HepG2 (cell line): Measurements from ENCODE around the gene RMI2. TPM values are rescaled to one million over a fixed set of nuclear protein-coding genes. Genes with fewer than 3 reads are reported as not detected.

Experiments used
- BCL6 ChIP-seq: IDR thresholded peaks from 2 replicates; pipeline ENCODE4 v1.6.1; 2016; ENCODE audit warnings: missing genetic modification reagents, missing compliant biosample characterization
- BRD4 ChIP-seq: sonication (generic); formaldehyde crosslinking; IDR thresholded peaks from 2 replicates; pipeline ENCODE4 v1.4.0; 2020; ENCODE audit warnings: missing genetic modification reagents
- DR1 ChIP-seq: sonication (generic); formaldehyde crosslinking; IDR thresholded peaks from 2 replicates; pipeline ENCODE4 v1.8.0; 2021; ENCODE audit warnings: mild to moderate bottlenecking, missing genetic modification reagents, inconsistent platforms
- GTF3A ChIP-seq: sonication (generic); formaldehyde crosslinking; conservative IDR thresholded peaks from 2 replicates; pipeline ENCODE4 v1.4.0; 2020; ENCODE audit warnings: mild to moderate bottlenecking, missing genetic modification reagents
- ISL2 ChIP-seq: sonication (generic); formaldehyde crosslinking; IDR thresholded peaks from 2 replicates; pipeline ENCODE4 v1.5.0; 2020; ENCODE audit warnings: missing genetic modification reagents
- MBD4 ChIP-seq: IDR thresholded peaks from 2 replicates; pipeline ENCODE4 v1.6.1; 2012; ENCODE audit warnings: low read length, inconsistent platforms, borderline replicate concordance
- SOX13 ChIP-seq, 3 experiments: fragments of 450-650 bp in 1 of 3; sonication (generic) in 1 of 3; formaldehyde crosslinking in 1 of 3; IDR thresholded peaks in 2 of 3; conservative IDR thresholded peaks in 1 of 3; 2 replicates each; pipeline versions ENCODE4 v1.5.0 to v1.6.1; 2016 to 2020; ENCODE audit warnings: antibody characterized with exemption in 1 of 3, mild to moderate bottlenecking in 1 of 3, missing compliant biosample characterization in 1 of 3, missing genetic modification reagents in 1 of 3, moderate library complexity in 1 of 3
- ZBTB43 ChIP-seq: sonication (generic); formaldehyde crosslinking; conservative IDR thresholded peaks from 2 replicates; pipeline ENCODE4 v1.4.0; 2020; ENCODE audit warnings: missing genetic modification reagents
- ZIK1 ChIP-seq: sonication (generic); formaldehyde crosslinking; IDR thresholded peaks from 2 replicates; pipeline ENCODE4 v1.5.0; 2020; ENCODE audit warnings: mild to moderate bottlenecking, low read depth, missing genetic modification reagents, borderline replicate concordance
- ZNF790 ChIP-seq: sonication (generic); formaldehyde crosslinking; IDR thresholded peaks from 2 replicates; pipeline ENCODE4 v1.8.0; 2022; ENCODE audit warnings: missing genetic modification reagents, mild to moderate bottlenecking, borderline replicate concordance
- polyA plus RNA-seq, 8 experiments: library from polyadenylated mRNA; depleted of rRNA in 3 of 8; stranded (reverse) in 7 of 8; unstranded in 1 of 8; fragments of >200 nt; fragmentation: Illumina TruSeq in 4 of 8; extraction: Trizol in 4 of 8; gene quantifications; 2 replicates each; pipeline versions ENCODE4 v1.2.1 to v1.2.3, GENCODE V29; 2011 to 2016; ENCODE audit warnings: low read depth in 4 of 8, missing spikeins in 1 of 8, mixed read lengths in 1 of 8; ENCODE audit not compliant: insufficient read depth in 1 of 8
- total RNA-seq, 5 experiments: library from RNA; depleted of rRNA; stranded (reverse); fragments of >200 nt; fragmentation: Illumina TruSeq; extraction: Trizol; gene quantifications; 2 replicates each; pipeline ENCODE4 v1.2.3, GENCODE V29; 2016; ENCODE audit warnings: low read depth in 1 of 5
- TF ChIP-seq, protein P1 (sequence below): sonication (generic); formaldehyde crosslinking; IDR thresholded peaks from 2 replicates; pipeline ENCODE4 v1.8.1; 2022; ENCODE audit warnings: low read depth, mild to moderate bottlenecking, missing genetic modification reagents
- TF ChIP-seq, protein P2 (sequence below): IDR thresholded peaks from 2 replicates; pipeline ENCODE4 v1.4.0; 2020; ENCODE audit warnings: mild to moderate bottlenecking, missing genetic modification reagents
- TF ChIP-seq, protein P3 (sequence below): sonication (generic); formaldehyde crosslinking; IDR thresholded peaks from 2 replicates; pipeline ENCODE4 v1.5.0; 2020; ENCODE audit warnings: mild to moderate bottlenecking, missing genetic modification reagents
- TF ChIP-seq, protein P4 (sequence below): sonication (generic); formaldehyde crosslinking; IDR thresholded peaks from 2 replicates; pipeline ENCODE4 v1.8.1; 2023; ENCODE audit warnings: mild to moderate bottlenecking, missing genetic modification reagents, borderline replicate concordance
- TF ChIP-seq, protein P5 (sequence below): sonication (generic); formaldehyde crosslinking; conservative IDR thresholded peaks from 2 replicates; pipeline ENCODE4 v1.8.1; 2023; ENCODE audit warnings: missing genetic modification reagents

RMI2 gene
- total and polyA plus RNA-seq, 2 of the 13 experiments (the other 11 are each of a cell fraction or from before 2014, with no cell fraction given) = 24.5 to 55.7 TPM

DNA sequence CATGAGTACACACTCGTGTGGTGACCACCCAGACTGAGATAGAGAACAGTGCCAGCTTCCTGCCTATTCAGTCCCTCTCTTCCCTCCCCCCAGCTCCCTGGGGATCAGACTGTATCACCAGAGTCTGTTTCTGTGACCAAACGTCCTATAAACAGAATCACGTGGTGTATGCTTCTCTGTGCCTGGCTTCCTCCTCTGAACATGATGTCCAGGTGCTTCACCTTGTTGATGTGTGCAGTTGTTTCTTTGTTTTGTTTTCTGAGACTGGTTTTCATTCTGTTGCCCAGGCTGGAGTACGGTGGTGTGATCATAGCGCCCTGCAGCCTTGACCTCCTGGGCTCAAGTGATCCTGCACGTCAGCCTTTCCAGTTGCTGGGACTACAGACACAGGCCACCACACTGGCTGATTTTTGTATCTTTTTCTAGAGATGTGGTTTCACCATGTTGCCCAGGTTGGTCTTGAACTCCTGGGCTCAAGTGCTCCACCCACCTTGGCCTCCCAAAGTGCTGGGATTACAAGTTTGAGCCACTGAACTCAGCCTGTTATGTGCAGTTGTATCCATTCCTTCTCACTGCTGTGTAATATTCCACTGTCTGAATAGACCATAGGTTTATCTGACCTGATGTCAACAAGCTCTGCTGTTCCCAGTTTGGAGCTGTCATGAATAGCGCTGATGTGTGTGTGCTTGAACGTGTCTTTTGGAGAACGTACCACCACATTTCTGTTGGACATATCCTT lies 35.2 kb upstream of the RMI2 start (continued):
- peak; percentile 70; the same call in 1 of the 2 replicates for TF ChIP-seq ZBTB43
- TF ChIP-seq ZIK1 (CRISPR knock-in tag) = peak; percentile 49; the same call in 1 of the 2 replicates
- TF ChIP-seq, protein P1, sequence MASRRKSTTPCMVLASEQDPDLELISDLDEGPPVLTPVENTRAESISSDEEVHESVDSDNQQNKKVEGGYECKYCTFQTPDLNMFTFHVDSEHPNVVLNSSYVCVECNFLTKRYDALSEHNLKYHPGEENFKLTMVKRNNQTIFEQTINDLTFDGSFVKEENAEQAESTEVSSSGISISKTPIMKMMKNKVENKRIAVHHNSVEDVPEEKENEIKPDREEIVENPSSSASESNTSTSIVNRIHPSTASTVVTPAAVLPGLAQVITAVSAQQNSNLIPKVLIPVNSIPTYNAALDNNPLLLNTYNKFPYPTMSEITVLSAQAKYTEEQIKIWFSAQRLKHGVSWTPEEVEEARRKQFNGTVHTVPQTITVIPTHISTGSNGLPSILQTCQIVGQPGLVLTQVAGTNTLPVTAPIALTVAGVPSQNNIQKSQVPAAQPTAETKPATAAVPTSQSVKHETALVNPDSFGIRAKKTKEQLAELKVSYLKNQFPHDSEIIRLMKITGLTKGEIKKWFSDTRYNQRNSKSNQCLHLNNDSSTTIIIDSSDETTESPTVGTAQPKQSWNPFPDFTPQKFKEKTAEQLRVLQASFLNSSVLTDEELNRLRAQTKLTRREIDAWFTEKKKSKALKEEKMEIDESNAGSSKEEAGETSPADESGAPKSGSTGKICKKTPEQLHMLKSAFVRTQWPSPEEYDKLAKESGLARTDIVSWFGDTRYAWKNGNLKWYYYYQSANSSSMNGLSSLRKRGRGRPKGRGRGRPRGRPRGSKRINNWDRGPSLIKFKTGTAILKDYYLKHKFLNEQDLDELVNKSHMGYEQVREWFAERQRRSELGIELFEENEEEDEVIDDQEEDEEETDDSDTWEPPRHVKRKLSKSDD (CRISPR knock-in tag) = peak; percentile 58; the same call in 1 of the 2 replicates
- TF ChIP-seq, protein P2, sequence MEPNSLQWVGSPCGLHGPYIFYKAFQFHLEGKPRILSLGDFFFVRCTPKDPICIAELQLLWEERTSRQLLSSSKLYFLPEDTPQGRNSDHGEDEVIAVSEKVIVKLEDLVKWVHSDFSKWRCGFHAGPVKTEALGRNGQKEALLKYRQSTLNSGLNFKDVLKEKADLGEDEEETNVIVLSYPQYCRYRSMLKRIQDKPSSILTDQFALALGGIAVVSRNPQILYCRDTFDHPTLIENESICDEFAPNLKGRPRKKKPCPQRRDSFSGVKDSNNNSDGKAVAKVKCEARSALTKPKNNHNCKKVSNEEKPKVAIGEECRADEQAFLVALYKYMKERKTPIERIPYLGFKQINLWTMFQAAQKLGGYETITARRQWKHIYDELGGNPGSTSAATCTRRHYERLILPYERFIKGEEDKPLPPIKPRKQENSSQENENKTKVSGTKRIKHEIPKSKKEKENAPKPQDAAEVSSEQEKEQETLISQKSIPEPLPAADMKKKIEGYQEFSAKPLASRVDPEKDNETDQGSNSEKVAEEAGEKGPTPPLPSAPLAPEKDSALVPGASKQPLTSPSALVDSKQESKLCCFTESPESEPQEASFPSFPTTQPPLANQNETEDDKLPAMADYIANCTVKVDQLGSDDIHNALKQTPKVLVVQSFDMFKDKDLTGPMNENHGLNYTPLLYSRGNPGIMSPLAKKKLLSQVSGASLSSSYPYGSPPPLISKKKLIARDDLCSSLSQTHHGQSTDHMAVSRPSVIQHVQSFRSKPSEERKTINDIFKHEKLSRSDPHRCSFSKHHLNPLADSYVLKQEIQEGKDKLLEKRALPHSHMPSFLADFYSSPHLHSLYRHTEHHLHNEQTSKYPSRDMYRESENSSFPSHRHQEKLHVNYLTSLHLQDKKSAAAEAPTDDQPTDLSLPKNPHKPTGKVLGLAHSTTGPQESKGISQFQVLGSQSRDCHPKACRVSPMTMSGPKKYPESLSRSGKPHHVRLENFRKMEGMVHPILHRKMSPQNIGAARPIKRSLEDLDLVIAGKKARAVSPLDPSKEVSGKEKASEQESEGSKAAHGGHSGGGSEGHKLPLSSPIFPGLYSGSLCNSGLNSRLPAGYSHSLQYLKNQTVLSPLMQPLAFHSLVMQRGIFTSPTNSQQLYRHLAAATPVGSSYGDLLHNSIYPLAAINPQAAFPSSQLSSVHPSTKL (CRISPR knock-in tag) = peak; percentile 92
- TF ChIP-seq BRD4 (CRISPR knock-in tag) = peak; percentile 24; the same call in 1 of the 2 replicates
- TF ChIP-seq BCL6 (CRISPR knock-in tag) = peak; percentile 66; the same call in 1 of the 2 replicates
- no peak for TF ChIP-seq DR1 (CRISPR knock-in tag)
- TF ChIP-seq, protein P3, sequence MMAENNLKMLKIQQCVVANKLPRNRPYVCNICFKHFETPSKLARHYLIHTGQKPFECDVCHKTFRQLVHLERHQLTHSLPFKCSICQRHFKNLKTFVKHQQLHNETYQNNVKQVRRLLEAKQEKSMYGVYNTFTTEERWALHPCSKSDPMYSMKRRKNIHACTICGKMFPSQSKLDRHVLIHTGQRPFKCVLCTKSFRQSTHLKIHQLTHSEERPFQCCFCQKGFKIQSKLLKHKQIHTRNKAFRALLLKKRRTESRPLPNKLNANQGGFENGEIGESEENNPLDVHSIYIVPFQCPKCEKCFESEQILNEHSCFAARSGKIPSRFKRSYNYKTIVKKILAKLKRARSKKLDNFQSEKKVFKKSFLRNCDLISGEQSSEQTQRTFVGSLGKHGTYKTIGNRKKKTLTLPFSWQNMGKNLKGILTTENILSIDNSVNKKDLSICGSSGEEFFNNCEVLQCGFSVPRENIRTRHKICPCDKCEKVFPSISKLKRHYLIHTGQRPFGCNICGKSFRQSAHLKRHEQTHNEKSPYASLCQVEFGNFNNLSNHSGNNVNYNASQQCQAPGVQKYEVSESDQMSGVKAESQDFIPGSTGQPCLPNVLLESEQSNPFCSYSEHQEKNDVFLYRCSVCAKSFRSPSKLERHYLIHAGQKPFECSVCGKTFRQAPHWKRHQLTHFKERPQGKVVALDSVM (CRISPR knock-in tag) = peak; percentile 91
- TF ChIP-seq GTF3A (CRISPR knock-in tag) = no peak
- no peak for TF ChIP-seq MBD4
- TF ChIP-seq, protein P4, sequence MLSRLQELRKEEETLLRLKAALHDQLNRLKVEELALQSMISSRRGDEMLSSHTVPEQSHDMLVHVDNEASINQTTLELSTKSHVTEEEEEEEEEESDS (CRISPR knock-in tag) = no peak
- peak; percentile 20; the same call in 1 of the 2 replicates for TF ChIP-seq ISL2 (CRISPR knock-in tag)
- TF ChIP-seq SOX13 (IDR thresholded peaks at IDR 0.05) = peak; percentile 68; the same call in 1 of the 2 replicates
- TF ChIP-seq SOX13 (CRISPR knock-in tag; conservative IDR thresholded peaks at IDR 0.05 in 1 of 2, IDR thresholded peaks at IDR 0.05 in 1 of 2) = peak in 1 of 2 experiments; percentile 83; a peak in 2 of 4 replicates
- TF ChIP-seq ZNF790 (CRISPR knock-in tag) = no peak
- TF ChIP-seq, protein P5, sequence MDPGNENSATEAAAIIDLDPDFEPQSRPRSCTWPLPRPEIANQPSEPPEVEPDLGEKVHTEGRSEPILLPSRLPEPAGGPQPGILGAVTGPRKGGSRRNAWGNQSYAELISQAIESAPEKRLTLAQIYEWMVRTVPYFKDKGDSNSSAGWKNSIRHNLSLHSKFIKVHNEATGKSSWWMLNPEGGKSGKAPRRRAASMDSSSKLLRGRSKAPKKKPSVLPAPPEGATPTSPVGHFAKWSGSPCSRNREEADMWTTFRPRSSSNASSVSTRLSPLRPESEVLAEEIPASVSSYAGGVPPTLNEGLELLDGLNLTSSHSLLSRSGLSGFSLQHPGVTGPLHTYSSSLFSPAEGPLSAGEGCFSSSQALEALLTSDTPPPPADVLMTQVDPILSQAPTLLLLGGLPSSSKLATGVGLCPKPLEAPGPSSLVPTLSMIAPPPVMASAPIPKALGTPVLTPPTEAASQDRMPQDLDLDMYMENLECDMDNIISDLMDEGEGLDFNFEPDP (CRISPR knock-in tag) = no peak
